Dedifferentiated amniotic fluid mesenchymal stem cell (primary cell): ENCODE data around the gene THSD4.
"Not testable (repeated sequence)": the region's sequence is repeated elsewhere in the genome, so short reads cannot be mapped to it uniquely, and the experiment has no call there.

ENCODE experiments used
- DNase-seq: peaks from one replicate; pipeline ENCODE4 v3.0.0-alpha.2; 2016; ENCODE audit errors: extremely low spot score

Gene THSD4

GRCh38 chr15:71349736-71350526, 234.7 kb downstream of the THSD4 start:
- DNase-seq = no peak

GRCh38 chr15:71350622-71351378, 235.5 kb downstream of the THSD4 start:
- DNase-seq = no peak

GRCh38 chr15:71352125-71352524, 236.9 kb downstream of the THSD4 start:
- DNase-seq = no peak

GRCh38 chr15:71352765-71353164, 237.5 kb downstream of the THSD4 start:
- no peak for DNase-seq

GRCh38 chr15:71353171-71353570, 237.9 kb downstream of the THSD4 start:
- DNase-seq = no peak

GRCh38 chr15:71355268-71355667, 240.0 kb downstream of the THSD4 start:
- no peak for DNase-seq

- DNase-seq = no peak
Observed at GRCh38 chr15:71357321-71357732, 242.1 kb downstream of the THSD4 start.

- no peak for DNase-seq
Observed at GRCh38 chr15:71357967-71358366, 242.7 kb downstream of the THSD4 start.

GRCh38 chr15:71359246-71359645, 244.0 kb downstream of the THSD4 start:
- DNase-seq = no peak

GRCh38 chr15:71362556-71362955, 247.3 kb downstream of the THSD4 start:
- no peak for DNase-seq

GRCh38 chr15:71362987-71363968, 248.0 kb downstream of the THSD4 start:
- no peak for DNase-seq

- no peak for DNase-seq
Observed at GRCh38 chr15:71364117-71364584, 248.9 kb downstream of the THSD4 start.

- DNase-seq = no peak
Observed at GRCh38 chr15:71366522-71366921, 251.3 kb downstream of the THSD4 start.

- DNase-seq = no peak
Observed at GRCh38 chr15:71366926-71367325, 251.7 kb downstream of the THSD4 start.

GRCh38 chr15:71367737-71368136, 252.5 kb downstream of the THSD4 start:
- DNase-seq = not testable (repeated sequence)

- not testable (repeated sequence) for DNase-seq
Observed at GRCh38 chr15:71372769-71373168, 257.5 kb downstream of the THSD4 start.

- DNase-seq = no peak
Observed at GRCh38 chr15:71373917-71374316, 258.6 kb downstream of the THSD4 start.

GRCh38 chr15:71374607-71375352, 259.5 kb downstream of the THSD4 start:
- DNase-seq = peak; percentile 54

- no peak for DNase-seq
Observed at GRCh38 chr15:71375934-71376333, 260.7 kb downstream of the THSD4 start.

- peak; percentile 29 for DNase-seq
Observed at GRCh38 chr15:71379893-71380292, 264.6 kb downstream of the THSD4 start.

GRCh38 chr15:71380345-71380744, 265.1 kb downstream of the THSD4 start:
- DNase-seq = no peak
